Hindlimb muscle (tissue), 1 donor: ENCODE results near the gene KCND2. TPM values are rescaled to one million over a fixed set of nuclear protein-coding genes. Genes with fewer than 3 reads are reported as not detected.
"Not testable (repeated sequence)": the region's sequence is repeated elsewhere in the genome, so short reads cannot be mapped to it uniquely, and the experiment has no call there.

ENCODE experiments used
- DNase-seq: peaks from one replicate; pipeline ENCODE4 v3.0.0-alpha.2; 2013
- polyA plus RNA-seq: library from polyadenylated mRNA; unstranded; fragments of 120-200 nt; gene quantifications from one replicate; pipeline ENCODE4 v1.2.1, GENCODE V29; 2013; ENCODE audit not compliant: insufficient read length

Gene KCND2
- polyA plus RNA-seq, 1 donor: 0.83 TPM

- no peak for DNase-seq
Measured at GRCh38 chr7:120502132-120502531, 229.2 kb downstream of the KCND2 start.

DNA sequence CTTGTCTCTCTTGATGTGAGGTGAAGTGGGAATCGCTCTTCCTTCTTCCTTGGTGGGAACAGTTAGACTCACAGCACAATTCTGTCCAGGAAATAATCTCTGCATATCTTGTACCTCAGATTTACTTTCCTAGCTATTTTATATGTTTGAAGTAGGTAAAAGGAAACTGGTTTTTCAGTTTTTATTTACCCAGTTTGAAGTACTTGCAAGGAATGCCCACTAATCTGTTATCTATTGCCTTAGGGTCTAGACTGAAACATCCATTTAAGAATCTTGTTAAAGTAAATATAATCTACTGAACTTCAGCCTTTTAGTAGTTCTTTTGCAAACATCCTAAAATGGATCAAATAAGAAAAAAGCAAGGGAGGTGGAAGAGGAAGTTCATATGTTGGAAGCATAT, 229.8 kb downstream of the KCND2 start:
- DNase-seq: no peak

DNA sequence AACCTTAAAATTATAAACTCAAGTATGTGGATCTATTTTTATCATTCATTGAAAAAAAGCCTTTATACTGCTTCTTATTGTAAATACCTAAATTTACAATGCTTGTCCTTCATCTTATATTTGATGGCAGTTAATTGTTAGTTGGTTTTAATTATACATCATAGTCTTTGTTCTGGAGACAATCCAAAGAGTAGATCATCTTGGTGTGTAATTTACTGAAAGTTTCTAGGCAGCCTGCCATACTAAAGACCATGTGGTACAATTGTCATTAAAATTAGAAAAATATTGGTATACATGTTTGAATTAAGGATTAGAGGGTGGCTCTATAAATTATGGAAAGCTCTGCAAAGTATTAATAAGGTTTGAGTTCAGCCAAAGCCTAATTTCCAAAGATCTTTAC, 231.4 kb downstream of the KCND2 start:
- DNase-seq: no peak

DNA sequence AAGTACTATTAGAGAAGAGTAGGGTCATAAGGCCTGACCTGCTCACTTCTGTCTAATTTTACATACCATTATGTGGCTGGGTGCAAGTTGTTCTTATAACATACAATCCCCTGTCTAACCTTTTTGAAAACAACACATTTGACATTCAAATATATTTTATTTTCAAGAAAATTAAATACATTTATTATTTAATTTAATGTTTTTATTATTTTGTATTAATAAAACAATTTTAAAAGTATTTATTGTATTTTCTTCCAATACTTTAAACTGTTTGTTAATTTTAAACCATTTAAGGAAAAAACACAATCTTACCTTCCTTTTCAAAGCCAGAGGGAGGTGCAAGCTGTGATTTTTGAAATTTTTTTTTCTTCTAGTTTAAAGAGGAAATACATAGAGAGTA, 232.8 kb downstream of the KCND2 start:
- DNase-seq: no peak

- no peak for DNase-seq
Measured at GRCh38 chr7:120512701-120513100, 239.7 kb downstream of the KCND2 start.

DNA sequence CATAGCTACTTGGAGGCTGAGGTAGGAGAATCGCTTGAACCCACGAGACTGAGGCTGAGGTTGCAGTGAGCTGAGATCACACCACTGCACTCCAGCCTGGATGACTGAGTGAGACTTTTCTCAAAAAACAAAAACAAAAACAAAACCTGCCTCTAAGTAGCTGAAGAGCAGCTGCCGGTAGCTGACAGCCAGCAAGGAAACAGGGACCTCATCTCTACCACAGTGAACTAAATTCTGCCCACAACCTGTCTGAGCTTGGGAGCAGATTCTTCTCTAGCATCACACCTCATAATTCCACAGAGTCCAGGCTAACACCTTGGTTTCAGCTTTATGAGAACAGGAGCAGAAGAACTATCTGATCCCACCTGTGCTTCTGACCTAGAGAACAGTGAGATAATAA, 246.2 kb downstream of the KCND2 start:
- no peak for DNase-seq

DNA sequence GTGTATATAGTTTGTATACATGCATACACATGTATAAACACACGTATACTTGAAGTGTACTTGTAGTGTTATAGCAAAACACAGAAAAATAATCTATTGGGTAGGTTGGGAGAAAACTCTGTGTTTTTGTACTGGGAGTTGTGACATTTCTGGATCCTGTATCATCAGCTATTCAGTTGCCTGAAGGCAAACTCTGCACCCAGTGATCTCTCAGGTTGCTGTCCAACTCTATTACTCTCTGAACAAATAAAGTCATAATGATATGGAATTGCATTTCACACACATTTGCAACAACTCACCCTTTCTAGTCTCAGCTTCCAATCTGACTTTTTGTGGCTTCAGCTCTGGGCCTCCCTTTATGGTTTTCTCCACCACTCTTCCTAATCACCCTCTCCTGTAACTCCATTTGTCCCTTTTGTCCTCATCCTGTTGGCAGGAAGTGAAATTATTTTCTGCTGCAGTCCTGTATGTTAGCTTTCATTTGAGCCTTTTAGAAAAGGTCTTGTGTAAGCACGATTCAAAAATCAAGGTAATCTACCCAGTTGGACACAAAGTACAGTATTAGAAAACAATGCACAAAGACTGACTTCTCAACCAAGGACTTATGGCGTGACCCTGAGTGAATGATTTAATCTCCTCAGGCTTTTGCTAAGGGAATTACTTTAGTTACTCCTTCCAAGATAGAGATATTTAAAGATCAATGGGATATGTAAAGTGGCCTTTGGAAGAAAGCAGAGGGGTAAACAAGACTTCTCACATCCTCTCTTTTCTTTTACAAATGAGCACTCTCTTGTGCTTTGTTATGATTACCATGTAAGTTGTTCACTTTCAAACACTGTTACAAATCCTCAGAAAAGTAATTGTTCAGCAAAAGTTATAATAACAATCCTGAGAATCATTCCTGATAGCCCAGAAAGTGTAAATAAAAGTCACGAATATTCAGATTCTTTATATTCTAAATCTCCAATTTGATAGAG, 249.1 kb downstream of the KCND2 start:
- DNase-seq: no peak

- DNase-seq: no peak
Measured at GRCh38 chr7:120523985-120524384, 251.0 kb downstream of the KCND2 start.

DNA sequence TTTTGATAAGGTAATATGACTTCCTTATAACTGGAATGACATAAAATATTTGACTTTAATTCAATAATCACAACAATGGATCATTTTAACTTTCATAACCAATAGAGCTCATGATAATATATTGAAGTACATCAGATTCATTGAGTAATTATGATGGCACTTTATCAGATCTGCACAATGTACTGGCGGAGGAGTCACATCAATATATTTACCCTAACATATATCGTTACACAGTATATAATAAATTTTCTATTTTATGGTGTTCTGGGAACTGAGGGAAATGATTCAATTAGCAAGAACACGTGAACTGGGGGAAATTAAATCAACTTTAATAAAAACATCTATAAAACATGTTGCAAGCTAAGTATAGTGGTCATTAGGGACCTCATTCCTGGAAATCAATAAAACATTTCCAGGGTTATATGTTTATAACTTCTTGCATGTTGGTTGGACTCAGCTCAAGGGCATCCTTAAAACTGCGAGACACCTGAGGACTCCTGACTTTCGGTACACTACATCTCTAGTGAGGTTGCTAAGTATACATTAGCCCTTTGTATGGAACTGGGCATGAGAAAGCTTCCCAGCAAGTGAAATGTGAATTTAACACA, 254.0 kb downstream of the KCND2 start:
- DNase-seq: no peak

- DNase-seq: no peak
Measured at GRCh38 chr7:120529736-120530135, 256.8 kb downstream of the KCND2 start.

DNA sequence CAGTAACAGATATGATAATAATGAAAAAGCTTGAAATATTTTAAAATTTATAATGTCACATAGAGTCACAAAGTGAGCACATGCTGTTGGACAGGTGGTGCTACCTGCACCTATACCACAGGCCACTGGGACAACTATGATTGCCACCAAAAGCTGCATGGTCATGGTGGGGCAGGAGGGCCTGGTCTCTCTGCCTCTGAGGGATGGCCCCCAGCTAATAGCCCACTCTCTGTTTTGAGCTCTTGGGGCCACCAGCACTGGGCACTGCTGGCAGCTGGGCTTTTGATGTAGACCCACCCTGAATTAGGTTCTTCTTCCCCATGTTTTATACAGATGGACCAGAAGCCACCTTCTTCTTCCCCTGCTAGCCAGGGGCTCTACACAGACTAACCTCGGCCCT, 265.4 kb downstream of the KCND2 start:
- DNase-seq: no peak

DNA sequence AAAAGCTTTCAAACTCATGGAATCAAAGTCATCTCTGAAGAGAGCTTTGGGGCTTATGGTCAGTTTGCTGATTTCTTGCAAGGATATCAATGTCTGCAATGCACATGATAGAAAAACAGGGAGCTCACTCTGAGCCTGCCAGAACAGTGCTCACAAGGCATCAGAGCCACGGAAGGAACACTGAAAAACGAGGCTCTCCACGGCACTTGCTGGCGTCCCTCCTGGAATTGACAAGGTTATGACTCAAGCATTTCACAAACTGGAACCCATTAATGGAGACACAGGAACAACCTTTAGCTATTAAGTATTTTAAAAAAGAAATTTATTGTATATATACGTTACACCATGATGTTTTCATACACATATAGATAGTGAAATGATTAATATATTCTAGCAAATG, 266.3 kb downstream of the KCND2 start:
- DNase-seq: no peak

DNA sequence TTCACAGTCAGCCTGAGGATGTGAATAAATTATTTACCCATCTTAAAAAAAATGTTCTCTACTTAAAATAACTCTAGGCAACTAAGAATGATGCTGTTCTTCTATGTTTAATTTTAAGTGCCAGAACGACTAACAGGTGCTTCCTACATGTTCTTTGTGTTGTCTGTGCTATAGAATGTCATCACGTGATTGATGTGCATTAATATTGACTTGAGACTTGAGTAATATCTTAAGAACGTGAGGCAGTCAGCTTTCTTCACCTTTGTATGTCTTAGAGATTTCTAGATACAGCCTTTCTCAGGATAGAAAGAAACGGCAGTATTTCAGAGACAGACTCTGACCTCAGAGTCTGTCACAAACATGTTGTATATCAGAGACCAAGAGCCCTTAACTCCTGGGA, 274.6 kb downstream of the KCND2 start:
- DNase-seq: no peak

- no peak for DNase-seq
Measured at GRCh38 chr7:120550494-120551048, 277.6 kb downstream of the KCND2 start.

GRCh38 chr7:120553491-120553890, 280.5 kb downstream of the KCND2 start:
- no peak for DNase-seq

GRCh38 chr7:120554960-120555571, 282.1 kb downstream of the KCND2 start:
- peak; percentile 39 for DNase-seq

- DNase-seq: no peak
Measured at GRCh38 chr7:120564145-120564544, 291.2 kb downstream of the KCND2 start.

DNA sequence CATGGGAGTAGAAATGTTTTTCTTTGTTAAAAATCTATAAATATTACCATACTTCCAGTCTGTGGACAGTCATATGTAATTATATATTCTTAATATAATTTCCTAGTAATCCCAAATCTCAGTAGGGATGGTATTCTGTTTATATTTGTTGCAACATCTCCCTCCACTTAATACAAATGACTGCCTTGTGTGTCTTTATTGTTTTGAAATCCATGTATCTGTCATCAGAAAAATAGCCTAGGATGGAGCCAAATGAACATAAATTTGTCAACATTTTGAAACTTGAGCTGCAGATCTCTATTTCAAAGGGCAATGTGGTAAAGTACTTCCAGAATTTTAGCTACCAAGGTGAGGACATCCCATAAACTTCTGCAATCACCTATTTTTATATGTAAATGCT, 294.2 kb downstream of the KCND2 start:
- DNase-seq: no peak

DNA sequence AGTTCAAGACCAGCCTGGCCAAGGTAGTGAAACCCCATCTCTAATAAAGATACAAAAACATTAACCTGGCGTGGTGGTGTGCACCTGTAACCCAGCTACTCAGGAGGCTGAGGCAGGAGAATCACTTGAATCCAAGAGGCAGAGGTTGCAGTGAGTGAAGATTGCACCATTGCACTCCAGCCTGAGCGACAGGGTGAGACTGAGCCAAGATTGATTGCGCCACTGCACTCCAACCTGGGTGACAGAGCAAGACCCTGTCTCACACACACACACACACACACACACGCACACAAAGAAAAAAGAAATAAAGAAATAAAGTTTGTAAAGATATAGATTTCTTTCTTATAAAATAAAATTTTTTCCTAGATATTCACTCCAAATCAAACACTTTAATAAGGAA, 305.7 kb downstream of the KCND2 start:
- not testable (repeated sequence) for DNase-seq

- DNase-seq: no peak
Measured at GRCh38 chr7:120582916-120583315, 309.9 kb downstream of the KCND2 start.

GRCh38 chr7:120583899-120584586, 311.1 kb downstream of the KCND2 start:
- no peak for DNase-seq

DNA sequence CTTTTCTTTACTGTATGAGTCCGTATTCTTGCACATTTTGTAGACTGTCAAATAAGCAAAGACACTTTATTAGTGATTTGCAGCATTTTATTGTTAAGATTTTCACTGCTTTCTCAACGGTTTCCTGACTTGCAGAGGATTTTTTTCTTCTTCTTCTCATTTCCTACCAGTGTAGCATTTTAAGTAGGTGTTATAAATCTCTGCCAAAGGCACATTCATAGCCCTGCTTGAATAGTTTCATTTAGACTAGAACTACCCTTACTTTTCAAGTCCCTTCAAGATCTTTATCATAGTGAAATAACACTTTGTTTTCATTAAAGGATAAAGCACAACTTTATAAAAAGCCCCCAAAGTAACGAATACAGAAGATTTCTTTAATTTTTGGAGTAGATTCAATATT, 313.6 kb downstream of the KCND2 start:
- no peak for DNase-seq

DNA sequence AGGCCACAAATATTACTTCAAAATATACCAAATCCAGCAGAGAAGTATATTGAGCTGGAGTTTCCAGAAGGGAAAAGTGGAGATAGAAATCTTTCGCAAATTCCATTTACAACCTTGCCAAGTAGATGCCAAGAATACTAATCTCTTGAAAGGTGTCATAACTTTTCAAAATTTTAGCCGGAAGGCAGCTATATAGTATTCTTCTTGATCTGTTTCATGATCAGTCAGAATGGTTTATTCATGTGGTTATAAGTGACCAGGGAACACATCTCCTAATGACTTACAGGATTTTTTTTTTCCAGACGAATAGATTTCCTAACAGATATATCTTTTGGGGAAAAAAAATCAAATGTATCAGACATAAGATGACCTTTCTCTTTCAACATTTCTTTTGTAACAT, 314.3 kb downstream of the KCND2 start:
- no peak for DNase-seq
